Neuron (in vitro differentiated cells): ENCODE results near the gene NAALADL2.

ENCODE experiments used
- H2AFZ ChIP-seq: one replicate; pipeline ENCODE4 v1.6.1; 2013; ENCODE audit warnings: low read depth, mild to moderate bottlenecking, inconsistent platforms, low read length, moderate library complexity
- H3K27me3 ChIP-seq: one replicate; pipeline ENCODE4 v1.6.1; 2013; ENCODE audit warnings: low read length; ENCODE audit not compliant: insufficient read depth
- H3K36me3 ChIP-seq: one replicate; pipeline ENCODE4 v1.6.1; 2013; ENCODE audit warnings: low read length; ENCODE audit not compliant: insufficient read depth
- H3K4me1 ChIP-seq: one replicate; pipeline ENCODE4 v1.6.1; 2013; ENCODE audit warnings: low read length; ENCODE audit not compliant: insufficient read depth
- H3K4me3 ChIP-seq: 2 replicates; pipeline ENCODE4 v1.5.1; 2013; ENCODE audit warnings: mild to moderate bottlenecking, low read length, moderate library complexity
- H3K9me3 ChIP-seq: one replicate; pipeline ENCODE4 v1.6.1; 2013; ENCODE audit warnings: low read length

The NAALADL2 gene

DNA sequence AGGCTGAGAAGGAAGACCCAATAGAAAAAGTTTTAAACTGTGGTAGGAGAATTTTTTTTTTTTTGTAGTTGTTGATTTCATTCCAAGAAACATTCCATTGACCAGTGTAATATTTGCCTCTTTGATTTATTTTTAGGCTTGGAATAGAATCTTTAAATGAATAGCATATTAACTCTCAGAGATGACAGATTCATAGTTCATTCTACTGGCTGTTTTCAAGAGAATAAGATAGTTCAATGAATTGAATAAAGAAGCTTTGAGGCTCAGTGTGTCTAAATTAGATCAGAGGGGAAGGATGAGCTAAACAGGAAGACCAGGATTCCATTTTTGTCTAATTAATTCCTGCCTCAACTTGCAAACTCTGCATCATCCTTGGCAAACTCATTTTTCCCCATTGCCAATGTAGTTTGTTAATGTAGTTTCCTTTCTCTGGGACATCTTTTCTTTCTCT is 98.4 kb downstream of the NAALADL2 start:
- H3K36me3 ChIP-seq = no peaks in the 10 kb centered on the region
- no peaks in the 10 kb centered on the region for H3K9me3 ChIP-seq
- H3K4me3 ChIP-seq = no peak overlapping the region
- H3K27me3 ChIP-seq = no peaks in the 10 kb centered on the region
- H2AFZ ChIP-seq = no peak overlapping the region
- no peaks in the 10 kb centered on the region for H3K4me1 ChIP-seq

DNA sequence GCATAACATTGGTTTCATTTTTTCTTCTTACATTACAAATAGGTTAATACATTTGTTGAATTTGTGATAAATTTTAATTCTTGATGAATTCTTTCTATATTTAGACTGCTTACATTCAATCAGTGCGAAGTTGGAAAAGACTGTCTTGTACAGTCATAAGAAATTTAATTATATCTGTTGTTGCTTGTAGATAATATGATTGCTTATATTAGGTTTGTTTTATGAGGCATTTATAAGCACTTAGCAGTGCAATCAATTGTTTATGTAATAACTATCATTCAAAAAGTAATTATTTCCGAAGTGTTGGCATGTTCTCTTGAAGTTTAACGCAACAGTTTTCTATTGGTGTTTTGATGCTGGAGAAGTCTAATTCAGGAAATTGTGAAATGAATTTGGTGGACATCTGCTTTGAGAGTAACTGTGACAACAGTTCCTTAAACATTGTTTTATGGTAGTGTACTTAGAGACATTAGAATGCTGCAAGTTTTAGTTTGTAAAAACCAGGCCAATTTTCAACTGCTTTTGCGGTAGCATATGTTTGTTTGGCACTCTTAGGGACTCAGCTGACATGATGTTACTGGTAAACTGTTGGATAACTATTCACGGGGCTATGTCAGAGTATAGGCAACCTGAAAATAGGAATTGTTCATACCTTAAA is 99.7 kb downstream of the NAALADL2 start:
- Histone ChIP-seq H3K9me3 (no peaks in the 10 kb centered on the region), H3K4me1 (no peaks in the 10 kb centered on the region), H3K4me3 (no peak overlapping the region), H2AFZ (no peak overlapping the region), H3K27me3 (no peaks in the 10 kb centered on the region), H3K36me3 (no peaks in the 10 kb centered on the region)

DNA sequence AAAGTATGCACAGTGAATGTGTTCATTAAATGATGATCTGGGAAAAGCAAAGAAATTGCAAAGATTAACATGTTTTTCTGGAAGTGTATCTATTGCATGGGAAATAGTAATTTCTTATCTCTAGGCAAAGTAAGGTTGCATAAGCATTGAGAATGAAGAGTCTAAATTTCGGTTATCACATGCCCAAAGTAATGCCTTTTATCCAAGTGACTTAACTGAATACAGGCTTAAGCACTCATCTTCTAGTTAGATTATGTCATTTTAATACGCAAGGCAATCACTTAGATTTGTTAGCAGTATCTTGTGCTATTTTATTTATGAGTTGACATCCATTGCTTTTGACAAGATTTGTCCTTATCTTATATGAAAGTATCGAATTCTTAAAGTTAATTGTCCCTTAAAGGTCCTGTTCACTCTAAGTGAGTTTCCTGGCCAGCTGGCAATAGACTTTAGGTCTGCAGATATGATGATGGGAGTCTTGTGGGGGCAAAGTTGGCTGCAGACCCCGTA is 100.5 kb downstream of the NAALADL2 start:
- Histone ChIP-seq H3K4me1 (no peaks in the 10 kb centered on the region), H2AFZ (no peak overlapping the region), H3K9me3 (no peaks in the 10 kb centered on the region), H3K36me3 (no peaks in the 10 kb centered on the region), H3K4me3 (no peak overlapping the region), H3K27me3 (no peaks in the 10 kb centered on the region)

DNA sequence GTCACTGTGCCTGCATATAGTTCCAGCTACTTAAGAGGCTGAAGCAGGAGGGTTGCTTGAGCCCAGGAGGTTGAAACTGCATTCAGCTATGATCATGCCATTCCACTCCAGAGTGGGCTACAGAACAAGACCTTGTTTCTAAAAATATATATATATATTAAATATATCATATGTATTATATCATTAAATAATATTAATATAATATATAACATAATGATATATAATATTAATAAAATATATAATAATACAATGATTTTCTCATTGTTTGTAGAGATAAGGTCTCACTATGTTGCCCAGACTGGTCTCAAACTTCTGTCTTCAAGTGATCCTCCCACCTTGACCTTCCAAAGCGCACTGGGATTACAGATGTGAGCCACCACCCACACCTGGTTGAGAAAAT is 101.8 kb downstream of the NAALADL2 start:
- H3K27me3 ChIP-seq = no peaks in the 10 kb centered on the region
- H3K36me3 ChIP-seq = no peaks in the 10 kb centered on the region
- H3K4me1 ChIP-seq = no peaks in the 10 kb centered on the region
- no peak overlapping the region for H3K4me3 ChIP-seq
- no peak overlapping the region for H2AFZ ChIP-seq
- no peaks in the 10 kb centered on the region for H3K9me3 ChIP-seq

DNA sequence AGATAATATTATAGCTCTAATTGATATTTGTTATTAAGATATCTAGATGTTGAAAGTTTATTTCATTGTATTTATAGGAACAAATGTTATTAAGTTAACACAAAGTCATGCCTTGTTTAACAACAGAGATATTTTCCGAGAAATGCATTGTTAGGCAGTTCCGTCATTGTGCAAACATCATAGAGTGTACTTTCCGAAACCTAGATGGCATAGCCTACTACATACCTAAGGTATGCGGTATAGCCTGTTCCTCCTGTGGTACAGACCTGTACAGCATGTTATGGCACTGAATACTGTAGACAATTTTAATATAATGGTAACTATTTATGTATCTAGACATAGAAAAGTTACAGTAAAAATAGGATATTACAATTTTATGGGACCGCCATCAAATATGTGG is 114.3 kb downstream of the NAALADL2 start:
- no peak overlapping the region for H3K4me3 ChIP-seq
- H2AFZ ChIP-seq = no peak overlapping the region
- H3K4me1 ChIP-seq = no peaks in the 10 kb centered on the region
- peaks cover 2% of the 10 kb centered on the region for H3K9me3 ChIP-seq
- H3K27me3 ChIP-seq = no peaks in the 10 kb centered on the region
- H3K36me3 ChIP-seq = no peaks in the 10 kb centered on the region

DNA sequence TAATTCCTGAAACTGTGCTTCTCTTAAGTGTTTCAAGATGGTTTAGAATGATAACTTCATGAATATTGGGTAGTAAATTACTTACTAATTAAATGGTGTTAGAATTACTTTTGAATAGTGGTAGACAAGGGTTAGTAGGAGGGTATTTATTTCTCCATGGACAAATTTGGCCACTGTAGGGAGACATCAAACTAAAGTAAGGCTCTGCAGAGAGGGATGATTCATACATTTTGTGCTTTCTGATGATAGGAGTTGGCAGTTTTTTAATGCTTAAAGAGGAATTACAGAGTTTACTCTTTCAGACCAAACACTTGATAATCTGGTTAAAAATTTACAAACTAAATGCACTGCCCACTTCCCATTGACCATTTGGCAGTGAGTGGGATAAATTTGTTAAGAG is 127.6 kb downstream of the NAALADL2 start:
- Histone ChIP-seq H3K4me3 (no peak overlapping the region), H3K36me3 (no peaks in the 10 kb centered on the region), H2AFZ (no peak overlapping the region), H3K27me3 (no peaks in the 10 kb centered on the region), H3K4me1 (no peaks in the 10 kb centered on the region), H3K9me3 (no peaks in the 10 kb centered on the region)

DNA sequence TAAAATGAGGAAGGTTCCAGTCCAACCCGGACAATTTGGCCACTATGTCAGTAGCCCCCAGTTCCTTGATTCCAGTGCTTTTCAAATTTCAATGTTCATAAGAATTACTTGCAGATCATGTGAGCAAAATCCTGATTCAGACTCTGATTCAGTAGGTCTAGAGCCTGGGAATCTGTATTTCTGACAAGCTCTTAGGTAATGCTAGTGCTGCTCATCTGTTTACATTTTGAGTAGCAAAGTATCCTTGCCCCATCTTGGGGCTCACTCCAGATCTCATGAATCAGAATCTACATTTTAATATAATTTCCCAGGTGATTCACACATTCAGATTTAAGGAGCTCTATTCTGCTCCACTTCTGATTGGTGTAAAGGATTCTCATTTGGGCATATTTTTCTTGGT is 142.0 kb downstream of the NAALADL2 start:
- no peaks in the 10 kb centered on the region for H3K9me3 ChIP-seq
- no peaks in the 10 kb centered on the region for H3K27me3 ChIP-seq
- no peaks in the 10 kb centered on the region for H3K36me3 ChIP-seq
- no peak overlapping the region for H3K4me3 ChIP-seq
- no peak overlapping the region for H2AFZ ChIP-seq
- no peaks in the 10 kb centered on the region for H3K4me1 ChIP-seq

DNA sequence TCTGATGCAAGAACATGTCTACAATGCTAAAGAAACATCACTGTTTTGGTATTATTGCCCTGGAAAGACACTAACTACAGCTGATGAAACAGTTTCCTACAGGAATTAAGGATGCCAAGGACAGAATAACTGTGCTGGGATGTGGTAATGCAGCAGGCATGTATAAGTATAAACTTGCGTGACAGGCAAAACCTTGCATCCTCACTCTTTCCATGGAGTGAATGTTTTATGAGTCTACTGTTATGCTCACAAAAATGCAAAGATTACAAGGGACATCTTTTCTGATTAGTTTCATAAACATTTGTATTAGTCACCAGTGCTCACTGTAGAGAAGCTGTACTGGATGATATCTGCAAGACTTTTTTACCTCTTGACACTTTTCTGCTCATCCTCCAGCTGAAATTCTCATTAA is 143.6 kb downstream of the NAALADL2 start:
- Histone ChIP-seq H3K4me3 (no peak overlapping the region), H3K27me3 (no peaks in the 10 kb centered on the region), H3K36me3 (no peaks in the 10 kb centered on the region), H2AFZ (no peak overlapping the region), H3K4me1 (no peaks in the 10 kb centered on the region), H3K9me3 (no peaks in the 10 kb centered on the region)

DNA sequence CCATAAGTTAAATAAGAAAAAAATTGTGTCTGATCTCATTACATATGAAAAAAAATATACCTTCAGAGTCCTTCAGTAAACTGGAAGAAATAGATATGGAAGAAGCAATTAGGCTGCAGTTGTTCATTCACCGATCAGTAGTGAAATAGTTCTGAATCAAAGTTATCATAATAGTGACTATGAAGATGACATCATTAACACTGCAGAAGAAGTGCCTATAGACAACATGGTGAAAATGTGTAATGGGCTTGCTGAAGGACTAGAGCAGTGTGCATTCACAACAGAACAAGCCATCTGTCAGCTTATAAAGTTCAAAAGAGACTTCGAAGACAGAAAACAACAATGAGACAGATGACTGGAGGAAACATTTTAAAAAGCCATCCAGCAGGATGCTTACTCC is 144.5 kb downstream of the NAALADL2 start:
- Histone ChIP-seq H3K9me3 (no peaks in the 10 kb centered on the region), H3K36me3 (no peaks in the 10 kb centered on the region), H3K4me1 (no peaks in the 10 kb centered on the region), H3K27me3 (no peaks in the 10 kb centered on the region), H2AFZ (no peak overlapping the region), H3K4me3 (no peak overlapping the region)

DNA sequence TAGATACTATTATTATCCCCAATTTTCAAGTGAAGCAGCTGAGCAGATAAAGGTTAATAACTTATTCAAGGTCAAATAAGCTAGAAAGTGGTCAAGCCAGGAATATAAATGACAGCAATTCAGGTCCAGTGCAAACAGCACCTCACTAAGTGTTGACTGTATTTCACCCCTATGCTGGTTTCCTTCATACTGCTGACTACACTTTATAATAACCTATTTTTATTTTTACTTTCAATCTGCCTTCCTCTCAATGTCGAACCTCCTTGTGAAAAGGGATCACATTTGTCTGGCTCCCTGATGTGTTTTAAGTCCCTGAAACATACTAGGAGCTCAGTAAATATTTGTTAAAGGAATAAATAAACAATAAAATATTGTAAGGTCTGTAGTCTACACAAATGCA is 146.1 kb downstream of the NAALADL2 start:
- Histone ChIP-seq H2AFZ (no peak overlapping the region), H3K4me3 (no peak overlapping the region), H3K9me3 (no peaks in the 10 kb centered on the region), H3K36me3 (no peaks in the 10 kb centered on the region), H3K4me1 (no peaks in the 10 kb centered on the region), H3K27me3 (no peaks in the 10 kb centered on the region)

DNA sequence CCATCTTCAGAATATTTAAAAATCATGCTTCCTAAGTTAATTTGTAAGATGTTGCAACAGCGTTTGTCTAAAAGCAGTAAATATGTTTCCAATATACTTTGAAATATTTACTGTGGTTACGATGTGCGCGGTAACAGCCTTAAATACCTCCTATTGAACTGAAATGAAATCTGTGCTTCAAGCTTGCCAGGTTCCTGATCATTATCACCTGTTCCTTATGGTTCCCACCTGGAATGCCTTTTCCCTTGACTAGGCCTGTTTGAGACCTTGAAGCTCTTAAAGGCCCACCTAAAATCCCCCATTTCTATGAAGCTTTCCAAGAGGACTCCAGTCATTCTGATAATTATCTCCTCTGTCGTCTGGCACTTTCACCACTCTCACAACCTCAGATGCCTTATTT is 146.7 kb downstream of the NAALADL2 start:
- Histone ChIP-seq H3K36me3 (no peaks in the 10 kb centered on the region), H3K27me3 (no peaks in the 10 kb centered on the region), H2AFZ (no peak overlapping the region), H3K9me3 (no peaks in the 10 kb centered on the region), H3K4me1 (no peaks in the 10 kb centered on the region), H3K4me3 (no peak overlapping the region)

DNA sequence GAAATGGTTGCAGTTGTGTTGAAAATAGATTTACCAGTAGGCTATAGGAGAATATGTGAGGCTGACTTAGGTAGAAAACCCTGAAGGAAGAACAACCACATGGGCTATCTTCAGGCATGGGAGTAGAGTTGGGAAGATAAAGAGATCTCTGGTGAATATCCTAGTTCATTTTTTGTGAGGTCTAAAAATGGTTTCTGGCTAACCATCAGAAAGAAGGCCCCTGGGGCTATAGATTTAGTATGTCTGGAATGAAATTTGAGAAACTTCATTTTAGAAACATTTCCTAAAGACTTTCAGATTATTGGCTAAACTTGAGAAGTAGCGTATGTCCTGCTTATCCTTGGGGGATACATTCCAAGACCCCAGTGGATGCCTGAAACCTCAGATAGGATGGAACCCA is 148.2 kb downstream of the NAALADL2 start:
- no peak overlapping the region for H3K4me3 ChIP-seq
- H3K9me3 ChIP-seq = no peaks in the 10 kb centered on the region
- H2AFZ ChIP-seq = no peak overlapping the region
- H3K4me1 ChIP-seq = no peaks in the 10 kb centered on the region
- no peaks in the 10 kb centered on the region for H3K27me3 ChIP-seq
- H3K36me3 ChIP-seq = no peaks in the 10 kb centered on the region

DNA sequence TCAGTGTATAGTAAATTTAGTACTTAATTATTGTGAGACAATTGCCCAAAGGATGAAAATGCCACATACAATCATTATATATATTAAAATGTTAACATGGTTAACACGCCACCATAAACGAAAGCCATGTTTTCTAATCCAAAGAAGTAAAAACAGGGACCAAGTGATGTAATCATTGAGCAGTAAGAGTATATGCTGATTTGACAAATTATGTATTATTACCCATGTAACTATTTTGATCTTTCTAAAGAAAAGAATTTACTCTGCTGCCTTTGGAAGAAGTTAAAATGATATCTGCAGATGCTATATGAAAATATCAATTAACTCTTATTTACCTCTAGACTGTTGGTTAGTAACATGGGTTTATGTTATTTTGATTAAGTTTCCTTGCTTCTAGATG is 150.2 kb downstream of the NAALADL2 start:
- Histone ChIP-seq H3K36me3 (no peaks in the 10 kb centered on the region), H3K9me3 (no peaks in the 10 kb centered on the region), H2AFZ (no peak overlapping the region), H3K4me3 (no peak overlapping the region), H3K4me1 (no peaks in the 10 kb centered on the region), H3K27me3 (no peaks in the 10 kb centered on the region)

DNA sequence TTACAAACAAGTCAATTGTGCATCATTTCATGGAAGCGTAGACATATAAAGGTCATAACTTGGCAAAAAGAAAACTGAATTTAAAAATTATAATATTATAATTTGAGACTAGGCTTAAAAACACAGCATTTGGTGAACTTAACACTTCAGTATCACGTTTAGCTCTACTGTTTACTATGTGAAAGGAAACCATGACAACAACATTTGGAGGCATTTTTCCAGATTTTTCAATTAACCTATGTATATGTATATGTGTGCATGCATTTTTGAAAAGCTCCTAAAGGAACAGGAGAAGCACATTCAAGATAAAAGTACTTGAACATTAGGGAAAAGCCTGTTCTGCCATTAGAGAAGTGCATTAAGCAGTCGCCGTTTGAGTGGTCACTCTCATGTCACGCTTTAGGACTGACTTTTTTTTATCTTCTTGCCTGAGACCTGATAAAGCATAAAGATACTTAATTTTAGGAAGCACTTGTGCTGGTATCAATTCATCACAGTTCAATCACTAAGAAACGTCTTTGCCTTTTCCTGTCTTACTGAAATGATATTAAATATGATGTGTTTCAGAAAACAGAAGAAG is 156.0 kb downstream of the NAALADL2 start:
- no peak overlapping the region for H2AFZ ChIP-seq
- no peaks in the 10 kb centered on the region for H3K9me3 ChIP-seq

More for the DNA sequence above, 156.0 kb downstream of the NAALADL2 start:
- Histone ChIP-seq H3K27me3 (no peaks in the 10 kb centered on the region), H3K36me3 (no peaks in the 10 kb centered on the region), H3K4me3 (no peak overlapping the region), H3K4me1 (no peaks in the 10 kb centered on the region)
